Esophagus squamous epithelium (tissue), 4 donors: ENCODE results near the gene PHRF1.

Source experiments
- CTCF ChIP-seq, 6 experiments: fragments of 450-650 bp in 4 of 6; fragments of 200-600 bp in 2 of 6; sonication (generic) in 2 of 6; IDR thresholded peaks; one replicate each; pipeline ENCODE4 v1.5.1; 2016 to 2019; ENCODE audit warnings: antibody characterized with exemption in 6 of 6, mild to moderate bottlenecking in 4 of 6, moderate library complexity in 4 of 6
- POLR2A ChIP-seq, 4 donors: fragments of 450-650 bp; IDR thresholded peaks; one replicate each; pipeline ENCODE4 v1.6.1; 2017; ENCODE audit warnings: antibody characterized with exemption in 4 of 4, mild to moderate bottlenecking in 4 of 4, moderate library complexity in 3 of 4

- TF ChIP-seq CTCF (IDR thresholded peaks at IDR 0.05) (peak; percentile 52 to 71 (median 64)), POLR2A (IDR thresholded peaks at IDR 0.05) (no peak)
These were observed 21.6 kb upstream of the PHRF1 start for GRCh38 chr11:554428-555226.
